Fibroblast of the conjunctiva (primary cell): ENCODE data around the gene VMP1.
A peak's percentile ranks its signal among the peaks of the same experiment; 100 is the strongest.
"Not testable (repeated sequence)": the region's sequence is repeated elsewhere in the genome, so short reads cannot be mapped to it uniquely, and the experiment has no call there.

Experiments used
- DNase-seq: peaks from one replicate; pipeline ENCODE4 v3.0.0-alpha.2; 2010; ENCODE audit warnings: low read depth

VMP1 gene

DNA sequence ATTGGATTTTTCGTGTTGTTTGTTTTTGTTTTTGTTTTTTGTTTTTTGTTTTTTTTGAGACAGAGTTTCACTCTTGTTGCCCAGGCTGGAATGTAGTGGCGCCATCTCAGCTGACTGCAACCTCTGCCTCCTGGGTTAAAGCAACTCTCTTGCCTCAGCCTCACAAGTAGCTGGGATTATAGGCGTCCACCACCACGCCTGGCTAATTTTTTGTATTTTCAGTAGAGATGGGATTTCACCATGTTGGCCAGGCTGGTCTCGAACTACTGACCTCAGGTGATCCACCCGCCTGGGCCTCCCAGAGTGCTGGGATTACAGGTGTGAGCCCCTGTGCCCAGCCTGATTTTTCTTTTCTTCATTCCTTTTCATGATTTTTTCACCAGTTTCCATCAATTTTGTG is 73.1 kb downstream of the VMP1 start:
- not testable (repeated sequence) for DNase-seq

DNA sequence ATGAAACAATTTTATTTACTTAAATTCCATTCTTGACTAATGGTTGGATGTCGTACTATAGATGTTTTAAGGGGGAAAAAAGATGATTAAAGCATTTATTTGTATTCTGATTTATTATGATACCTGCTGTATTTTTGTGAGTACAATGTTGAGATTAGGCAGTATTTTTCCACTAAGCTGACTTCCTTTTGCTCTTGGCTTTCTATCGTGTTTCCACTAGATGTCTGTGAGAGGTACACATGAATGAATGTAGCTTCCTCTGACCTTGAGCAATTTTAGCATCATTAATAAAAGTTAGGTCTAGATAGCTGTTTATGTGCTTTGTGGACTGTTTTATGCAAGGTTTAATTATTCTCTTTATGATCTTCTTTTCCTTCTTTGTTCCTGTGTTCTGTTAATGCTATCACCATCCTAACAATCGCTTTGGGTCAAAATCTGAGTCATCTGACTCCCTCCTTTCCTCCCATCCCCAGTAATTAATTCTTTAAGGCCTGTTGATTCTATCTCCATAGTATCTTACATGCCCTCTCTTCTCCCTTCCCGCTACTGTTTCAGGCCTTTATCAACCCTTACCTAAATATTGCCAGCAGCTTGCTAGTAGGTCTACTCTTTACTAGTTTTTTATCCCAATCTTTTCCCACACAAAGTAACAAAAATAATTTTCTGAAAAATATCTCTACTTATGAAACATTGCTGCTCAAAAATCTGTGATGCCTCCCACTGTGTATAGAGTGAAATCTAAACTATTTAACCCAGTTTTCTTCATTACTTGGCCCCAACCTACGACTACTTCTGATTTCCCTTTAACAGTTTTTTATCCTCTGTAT is 76.0 kb downstream of the VMP1 start:
- peak; percentile 48 for DNase-seq

DNA sequence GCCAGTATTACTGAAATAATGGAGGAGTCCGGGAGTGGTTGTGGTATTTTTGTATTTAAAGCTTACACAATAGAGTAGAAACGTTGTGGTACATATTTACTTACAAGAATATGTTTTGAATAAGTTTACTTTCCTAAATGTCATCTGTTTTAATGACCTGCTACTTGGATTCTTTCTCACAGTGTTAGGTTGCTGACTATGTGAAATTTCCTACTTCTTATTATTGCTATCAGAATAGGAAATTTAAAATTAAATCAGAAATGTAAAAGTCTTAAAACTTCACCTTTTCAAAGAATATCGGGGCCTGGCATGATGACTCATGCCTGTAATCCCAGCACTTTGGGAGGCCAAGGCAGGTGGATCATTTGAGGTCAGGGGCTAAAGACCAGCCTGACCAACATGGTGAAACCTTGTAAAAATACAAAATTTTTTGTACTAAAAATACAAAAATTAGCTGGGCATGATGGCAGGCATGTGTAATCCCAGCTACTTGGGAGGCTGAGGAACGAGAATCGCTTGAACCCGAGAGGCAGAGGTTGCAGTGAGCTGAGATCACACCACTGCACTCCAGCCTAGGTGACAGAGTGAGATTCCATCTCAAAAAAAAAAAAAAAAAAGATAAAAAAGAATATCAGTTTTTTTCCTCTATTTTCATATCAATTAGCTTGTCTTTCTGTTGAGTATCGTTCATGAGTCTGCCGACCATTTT is 77.8 kb downstream of the VMP1 start:
- DNase-seq: no peak

DNA sequence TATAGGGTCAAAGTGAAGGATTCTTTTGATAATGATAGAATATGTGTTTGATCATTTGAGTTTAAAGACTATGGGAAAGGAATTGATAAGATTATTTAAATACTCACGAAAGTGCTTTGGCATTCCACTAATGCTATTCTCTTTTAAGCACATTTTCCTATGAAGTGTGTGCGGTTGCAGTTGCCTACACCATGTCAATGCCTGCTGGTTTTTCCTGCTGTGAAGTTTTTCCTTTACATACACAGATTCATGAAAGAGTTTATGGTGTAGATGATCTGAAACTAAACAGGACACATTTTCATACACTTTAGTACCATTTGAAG is 78.7 kb downstream of the VMP1 start:
- DNase-seq: no peak

GRCh38 chr17:59786536-59787319 is 79.3 kb downstream of the VMP1 start:
- peak; percentile 100 for DNase-seq

DNA sequence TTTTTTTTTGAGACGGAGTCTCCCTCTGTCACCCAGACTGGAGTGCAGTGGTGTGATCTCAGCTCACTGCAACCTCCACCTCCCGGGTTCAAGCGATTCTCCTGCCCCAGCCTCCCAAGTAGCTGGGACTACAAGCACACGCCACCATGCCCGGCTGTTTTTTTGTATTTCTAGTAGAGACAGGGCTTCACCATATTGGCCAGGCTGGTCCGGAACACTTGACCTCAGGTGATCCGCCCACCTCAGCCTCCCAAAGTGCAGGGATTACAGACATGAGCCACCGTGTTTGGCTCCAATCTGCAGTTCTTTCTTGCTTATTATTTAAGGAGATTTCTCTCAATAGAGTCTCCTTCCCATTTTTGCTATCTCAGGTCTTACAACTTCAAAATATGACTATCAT is 82.4 kb downstream of the VMP1 start:
- not testable (repeated sequence) for DNase-seq

- DNase-seq: not testable (repeated sequence)
These were observed 83.0 kb downstream of the VMP1 start for GRCh38 chr17:59790418-59790817.

DNA sequence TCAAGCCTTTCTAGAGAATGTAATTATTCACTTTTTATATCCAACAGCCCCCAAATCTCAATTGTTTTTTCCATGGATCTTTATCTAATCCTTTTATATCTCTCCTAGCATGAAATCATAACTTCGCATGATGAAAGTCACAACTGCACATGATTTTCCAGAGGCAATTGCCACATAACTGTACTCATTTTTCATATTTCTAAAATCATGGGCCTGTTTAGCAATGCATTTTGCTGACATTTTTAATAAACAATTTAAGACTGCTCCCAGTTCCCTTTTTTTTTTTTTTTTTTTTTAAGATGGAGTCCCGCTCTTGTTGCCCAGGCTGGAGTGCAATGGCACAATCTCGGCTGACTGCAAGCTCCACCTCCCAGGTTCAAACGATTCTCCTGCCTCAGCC is 83.5 kb downstream of the VMP1 start:
- DNase-seq: no peak

GRCh38 chr17:59791603-59792457 is 84.4 kb downstream of the VMP1 start:
- DNase-seq: no peak

DNA sequence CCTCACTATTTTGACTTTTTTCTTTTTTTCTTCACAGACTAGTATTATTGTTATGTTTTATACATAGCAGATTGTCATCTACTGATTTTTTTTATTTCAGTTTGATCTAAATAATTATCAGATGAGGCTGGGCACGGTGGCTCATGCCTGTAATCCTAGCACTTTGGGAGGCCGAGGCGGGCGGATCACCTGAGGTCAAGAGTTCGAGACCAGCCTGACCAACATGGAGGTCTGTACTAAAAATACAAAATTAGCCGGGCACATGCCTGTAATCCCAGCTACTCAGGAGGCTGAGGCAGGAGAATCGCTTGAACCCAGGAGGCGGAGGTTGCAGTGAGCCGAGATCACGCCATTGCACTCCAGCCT is 85.0 kb downstream of the VMP1 start:
- not testable (repeated sequence) for DNase-seq

- DNase-seq: no peak
These were observed 85.8 kb downstream of the VMP1 start for GRCh38 chr17:59793205-59793604.

DNA sequence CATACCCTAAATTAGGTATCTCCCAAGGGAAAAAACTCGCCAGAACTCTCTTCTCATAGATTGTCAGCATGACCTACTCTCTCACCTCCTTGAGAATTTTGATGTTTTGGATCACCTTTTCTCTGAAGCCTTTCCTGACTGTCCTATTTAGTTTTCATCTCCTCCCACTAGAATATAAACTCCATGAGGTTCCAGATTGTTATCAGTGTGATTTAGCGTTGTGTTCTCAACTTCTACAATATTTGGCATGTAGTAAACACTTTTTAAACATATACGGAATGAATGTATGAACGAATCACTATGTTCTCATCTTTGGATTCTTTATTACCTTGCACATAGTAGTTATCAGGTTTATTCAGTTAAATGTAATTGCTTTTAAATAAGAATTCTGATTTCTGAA is 88.7 kb downstream of the VMP1 start:
- DNase-seq: no peak

DNA sequence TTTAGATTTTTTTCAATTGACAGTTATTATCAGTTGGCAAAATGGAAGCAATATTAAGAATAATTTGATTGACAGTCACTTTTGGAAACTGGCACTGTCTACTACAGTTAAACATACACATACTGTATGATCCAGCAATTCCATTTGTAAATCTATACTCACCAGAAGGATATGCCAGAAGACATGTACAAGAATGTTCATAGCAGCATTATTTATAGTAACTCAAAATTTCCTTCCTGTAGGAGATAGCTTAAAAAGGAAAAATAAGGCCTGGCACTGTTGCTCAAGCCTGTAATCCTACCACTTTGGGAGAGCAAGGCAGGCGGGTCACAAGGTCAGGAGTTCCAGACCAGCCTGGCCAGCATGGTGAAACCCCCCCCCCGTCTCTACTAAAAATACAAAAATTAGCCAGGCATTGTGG is 89.3 kb downstream of the VMP1 start:
- DNase-seq: no peak

GRCh38 chr17:59798111-59798510 is 90.7 kb downstream of the VMP1 start:
- no peak for DNase-seq

- no peak for DNase-seq
These were observed 93.1 kb downstream of the VMP1 start for GRCh38 chr17:59800530-59800942.

- no peak for DNase-seq
These were observed 94.7 kb downstream of the VMP1 start for GRCh38 chr17:59802160-59802559.

GRCh38 chr17:59804901-59805465 is 97.5 kb downstream of the VMP1 start:
- DNase-seq: no peak

- not testable (repeated sequence) for DNase-seq
These were observed 98.9 kb downstream of the VMP1 start for GRCh38 chr17:59806322-59806721.

GRCh38 chr17:59807892-59808509 is 100.5 kb downstream of the VMP1 start:
- DNase-seq: no peak

DNA sequence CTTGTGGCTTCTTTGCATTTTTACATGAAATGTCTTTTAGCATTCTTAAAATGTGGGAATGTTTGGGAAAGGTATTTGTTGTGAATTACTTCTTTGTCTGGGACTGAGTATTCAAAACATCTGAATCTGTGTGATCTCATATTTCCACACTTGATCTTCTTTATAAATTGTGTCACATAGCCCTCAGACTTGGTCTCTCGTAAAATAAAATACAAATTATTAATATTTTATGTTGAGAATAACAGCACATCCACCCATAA is 103.4 kb downstream of the VMP1 start:
- no peak for DNase-seq

GRCh38 chr17:59811209-59811608 is 103.8 kb downstream of the VMP1 start:
- DNase-seq: no peak
